ENCODE results near the gene SKA3.

Gene SKA3

GRCh38 chr13:21176215-21176981 lies at the start of gene SKA3, which contains the start of gene MRPL57 (continued):
- TF ChIP-seq PRDM10 (tag by site-specific recombination; IDR thresholded peaks at IDR 0.05) (peak; percentile 81), ZNF664 (tag by site-specific recombination; IDR thresholded peaks at IDR 0.05) (no peak), ZNF560 (tag by site-specific recombination; IDR thresholded peaks at IDR 0.05; ENCODE audit: borderline replicate concordance) (no peak), RBAK (tag by site-specific recombination; IDR thresholded peaks at IDR 0.05) (no peak), ZNF571 (tag by site-specific recombination; IDR thresholded peaks at IDR 0.05) (no peak), ZNF248 (tag by site-specific recombination; IDR thresholded peaks at IDR 0.05) (no peak), ZNF561 (tag by site-specific recombination; IDR thresholded peaks at IDR 0.05; ENCODE audit: borderline replicate concordance) (0 out of 2 replicates have a peak, but pooled peaks have one; percentile 46), WT1 (tag by site-specific recombination; IDR thresholded peaks at IDR 0.05) (no peak; the same call in 1 of the 2 replicates), ZBTB21 (tag by site-specific recombination; IDR thresholded peaks at IDR 0.05) (no peak), ZNF701 (tag by site-specific recombination; IDR thresholded peaks at IDR 0.05) (no peak), GLIS1 (tag by site-specific recombination; IDR thresholded peaks at IDR 0.05) (peak; percentile 50), ZEB2 (tag by site-specific recombination; IDR thresholded peaks at IDR 0.05) (peak; percentile 67; the same call in 1 of the 2 replicates), ZNF555 (tag by site-specific recombination; conservative IDR thresholded peaks at IDR 0.05) (no peak), REPIN1 (tag by site-specific recombination; IDR thresholded peaks at IDR 0.05; ENCODE audit: low read depth) (no peak), MYNN (tag by site-specific recombination; IDR thresholded peaks at IDR 0.05; ENCODE audit: borderline replicate concordance) (no peak), ZNF580 (tag by site-specific recombination; IDR thresholded peaks at IDR 0.05) (0 out of 2 replicates have a peak, but pooled peaks have one; percentile 28), ZFP69B (tag by site-specific recombination; IDR thresholded peaks at IDR 0.05) (0 out of 2 replicates have a peak, but pooled peaks have one; percentile 28), ZNF140 (tag by site-specific recombination; IDR thresholded peaks at IDR 0.05) (no peak), ZNF121 (tag by site-specific recombination; IDR thresholded peaks at IDR 0.05) (no peak), ZNF777 (tag by site-specific recombination; IDR thresholded peaks at IDR 0.05; ENCODE audit: borderline replicate concordance) (peak; percentile 76; the same call in 1 of the 2 replicates), ZNF398 (tag by site-specific recombination; IDR thresholded peaks at IDR 0.05) (no peak), ZNF596 (tag by site-specific recombination; IDR thresholded peaks at IDR 0.05) (no peak), ZNF514 (tag by site-specific recombination; IDR thresholded peaks at IDR 0.05) (no peak), ZNF544 (tag by site-specific recombination; IDR thresholded peaks at IDR 0.05) (no peak), ZNF677 (tag by site-specific recombination; IDR thresholded peaks at IDR 0.05) (no peak), KLF7 (tag by site-specific recombination; IDR thresholded peaks at IDR 0.05; ENCODE audit: borderline replicate concordance) (no peak; the same call in 1 of the 2 replicates), ZNF610 (tag by site-specific recombination; IDR thresholded peaks at IDR 0.05; ENCODE audit: borderline replicate concordance) (0 out of 2 replicates have a peak, but pooled peaks have one; percentile 28), BCL6B (tag by site-specific recombination; IDR thresholded peaks at IDR 0.05) (no peak), PATZ1 (tag by site-specific recombination; IDR thresholded peaks at IDR 0.05) (0 out of 2 replicates have a peak, but pooled peaks have one; percentile 23), ZBTB7A (tag by site-specific recombination; IDR thresholded peaks at IDR 0.05; ENCODE audit: low read depth) (0 out of 2 replicates have a peak, but pooled peaks have one; percentile 47)
